ENCODE measurements around the gene TENM3.
"Not testable (repeated sequence)": the region's sequence is repeated elsewhere in the genome, so short reads cannot be mapped to it uniquely, and the experiment has no call there.

- TF ChIP-seq TOX (CRISPR knock-in tag; IDR thresholded peaks at IDR 0.05; ENCODE audit: borderline replicate concordance); SNAI2 (CRISPR knock-in tag; IDR thresholded peaks at IDR 0.05); ARNTL (CRISPR knock-in tag; IDR thresholded peaks at IDR 0.05; ENCODE audit: borderline replicate concordance, low read depth); GLIS3 (CRISPR knock-in tag; IDR thresholded peaks at IDR 0.05); ZFP30 (CRISPR knock-in tag; IDR thresholded peaks at IDR 0.05); ZC3H10 (CRISPR knock-in tag; IDR thresholded peaks at IDR 0.05); RARB (CRISPR knock-in tag; IDR thresholded peaks at IDR 0.05); ESRRG (CRISPR knock-in tag; IDR thresholded peaks at IDR 0.05); CREB5 (CRISPR knock-in tag; IDR thresholded peaks at IDR 0.05; ENCODE audit: low read depth): not testable (repeated sequence)
- peak; percentile 75 for TF ChIP-seq ZNF8 (CRISPR knock-in tag; IDR thresholded peaks at IDR 0.05)
Observed at GRCh38 chr4:182237010-182237409, 6.2 kb upstream of the TENM3 start.
